Neural crest cell (in vitro differentiated cells): ENCODE results near the gene TNRC18. TPM values are rescaled to one million over a fixed set of nuclear protein-coding genes. Genes with fewer than 3 reads are reported as not detected.

Experiments used
- DNase-seq: peaks from one replicate; pipeline ENCODE4 v3.0.0; 2021; ENCODE audit warnings: low read depth, mixed read lengths, low spot score
- H3K27ac Mint-ChIP-seq: one replicate; pipeline ENCODE4 v1.8.0; 2021; ENCODE audit warnings: mild to moderate bottlenecking, mixed read lengths; ENCODE audit not compliant: unreplicated experiment
- H3K27me3 Mint-ChIP-seq: 2 replicates; pipeline ENCODE4 v1.8.0; 2021; ENCODE audit warnings: low read depth, mild to moderate bottlenecking, mixed read lengths
- H3K36me3 Mint-ChIP-seq: 2 replicates; pipeline ENCODE4 v1.8.0; 2021; ENCODE audit warnings: low read depth, mild to moderate bottlenecking, mixed read lengths
- H3K4me1 Mint-ChIP-seq: 2 replicates; pipeline ENCODE4 v1.8.0; 2021; ENCODE audit warnings: mixed read lengths
- H3K4me3 Mint-ChIP-seq: one replicate; pipeline ENCODE4 v1.8.0; 2021; ENCODE audit warnings: mild to moderate bottlenecking, mixed read lengths
- H3K9me3 Mint-ChIP-seq: 2 replicates; pipeline ENCODE4 v1.8.0; 2021; ENCODE audit warnings: mixed read lengths
- total RNA-seq: library from RNA; stranded (reverse); gene quantifications from 2 replicates; pipeline ENCODE4 v1.2.1, GENCODE V29; 2021
- TF ChIP-seq, protein P1 (sequence below): fragments of 200-600 bp; sonication (generic); conservative IDR thresholded peaks from 2 replicates; pipeline ENCODE4 v1.5.0; 2021; ENCODE audit warnings: antibody characterized with exemption, mild to moderate bottlenecking

The TNRC18 gene
- total RNA-seq, 1 donor from 2014 or later, result 69.8 TPM

DNA sequence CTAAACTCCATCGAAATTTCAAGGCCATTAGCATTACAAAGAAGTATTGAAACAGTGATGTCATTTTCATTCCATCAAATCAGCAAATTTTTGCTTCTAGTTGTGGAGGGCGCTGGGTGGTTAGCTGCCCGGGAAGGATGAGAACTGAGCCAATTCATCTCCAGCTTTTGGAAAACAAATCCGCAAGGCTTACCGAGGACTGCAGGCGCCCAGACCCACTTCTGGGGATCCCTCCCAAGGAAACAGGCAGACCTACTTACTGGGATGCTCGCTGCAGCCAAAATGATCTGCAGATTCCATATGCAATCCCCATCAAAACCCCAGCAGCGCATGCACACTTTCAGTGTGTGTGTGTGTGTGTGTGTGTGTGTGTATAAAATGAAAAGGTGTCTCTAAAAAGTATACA lies 19.2 kb downstream of the TNRC18 start:
- Mint-ChIP-seq H3K36me3 (peaks cover 16% of the 10 kb centered on the region), H3K4me3 (no peak overlapping the region), H3K27me3 (no peaks in the 10 kb centered on the region), H3K9me3 (no peaks in the 10 kb centered on the region), H3K27ac (no peak overlapping the region), H3K4me1 (peaks cover 19% of the 10 kb centered on the region)
- DNase-seq, result no peak
- TF ChIP-seq, protein P1, sequence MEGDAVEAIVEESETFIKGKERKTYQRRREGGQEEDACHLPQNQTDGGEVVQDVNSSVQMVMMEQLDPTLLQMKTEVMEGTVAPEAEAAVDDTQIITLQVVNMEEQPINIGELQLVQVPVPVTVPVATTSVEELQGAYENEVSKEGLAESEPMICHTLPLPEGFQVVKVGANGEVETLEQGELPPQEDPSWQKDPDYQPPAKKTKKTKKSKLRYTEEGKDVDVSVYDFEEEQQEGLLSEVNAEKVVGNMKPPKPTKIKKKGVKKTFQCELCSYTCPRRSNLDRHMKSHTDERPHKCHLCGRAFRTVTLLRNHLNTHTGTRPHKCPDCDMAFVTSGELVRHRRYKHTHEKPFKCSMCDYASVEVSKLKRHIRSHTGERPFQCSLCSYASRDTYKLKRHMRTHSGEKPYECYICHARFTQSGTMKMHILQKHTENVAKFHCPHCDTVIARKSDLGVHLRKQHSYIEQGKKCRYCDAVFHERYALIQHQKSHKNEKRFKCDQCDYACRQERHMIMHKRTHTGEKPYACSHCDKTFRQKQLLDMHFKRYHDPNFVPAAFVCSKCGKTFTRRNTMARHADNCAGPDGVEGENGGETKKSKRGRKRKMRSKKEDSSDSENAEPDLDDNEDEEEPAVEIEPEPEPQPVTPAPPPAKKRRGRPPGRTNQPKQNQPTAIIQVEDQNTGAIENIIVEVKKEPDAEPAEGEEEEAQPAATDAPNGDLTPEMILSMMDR, result no peak

DNA sequence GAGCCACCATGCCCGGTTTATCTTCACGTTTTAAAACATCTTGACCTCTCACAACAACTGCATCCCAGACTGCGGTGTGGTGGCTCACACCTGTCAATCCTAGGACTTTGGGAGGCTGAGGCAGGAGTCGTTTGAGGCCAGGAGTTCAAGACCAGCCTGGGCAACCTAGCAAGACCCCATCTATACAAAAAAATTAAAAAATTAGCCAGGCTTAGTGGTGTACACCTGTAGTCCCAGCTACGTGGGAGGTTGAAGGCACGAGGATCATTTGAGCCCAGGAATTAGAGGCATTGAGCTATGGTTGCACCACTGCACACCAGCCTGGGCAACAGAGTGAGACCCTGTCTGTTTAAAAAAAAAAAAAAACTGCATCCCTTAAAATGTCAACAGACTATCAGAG lies 20.2 kb downstream of the TNRC18 start:
- Mint-ChIP-seq H3K4me1 (peaks cover 11% of the 10 kb centered on the region), H3K27ac (no peak overlapping the region), H3K27me3 (no peaks in the 10 kb centered on the region), H3K4me3 (no peak overlapping the region), H3K9me3 (no peaks in the 10 kb centered on the region), H3K36me3 (peaks cover 11% of the 10 kb centered on the region)
- no peak for DNase-seq
- TF ChIP-seq, protein P1, result no peak

DNA sequence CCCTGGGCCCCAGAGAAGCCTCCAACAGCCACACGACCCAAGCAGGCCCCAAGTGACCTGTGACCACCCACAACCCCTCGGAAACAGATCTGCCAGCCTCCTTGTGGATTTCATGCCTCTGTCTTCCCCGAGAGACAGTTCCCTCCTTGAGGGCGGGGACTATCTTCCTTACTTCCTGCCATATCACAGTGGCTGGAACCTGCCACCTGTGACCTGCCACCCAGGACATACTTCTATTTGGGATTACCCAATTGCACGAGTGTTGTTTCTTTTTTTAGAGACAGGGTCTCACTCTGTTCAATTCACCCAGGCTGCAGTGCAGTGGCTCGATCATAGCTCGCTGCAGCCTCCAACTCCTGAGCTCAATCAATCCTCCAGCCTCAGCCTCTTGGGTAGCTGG lies 25.9 kb downstream of the TNRC18 start:
- H3K4me3 Mint-ChIP-seq, result no peak overlapping the region

DNA sequence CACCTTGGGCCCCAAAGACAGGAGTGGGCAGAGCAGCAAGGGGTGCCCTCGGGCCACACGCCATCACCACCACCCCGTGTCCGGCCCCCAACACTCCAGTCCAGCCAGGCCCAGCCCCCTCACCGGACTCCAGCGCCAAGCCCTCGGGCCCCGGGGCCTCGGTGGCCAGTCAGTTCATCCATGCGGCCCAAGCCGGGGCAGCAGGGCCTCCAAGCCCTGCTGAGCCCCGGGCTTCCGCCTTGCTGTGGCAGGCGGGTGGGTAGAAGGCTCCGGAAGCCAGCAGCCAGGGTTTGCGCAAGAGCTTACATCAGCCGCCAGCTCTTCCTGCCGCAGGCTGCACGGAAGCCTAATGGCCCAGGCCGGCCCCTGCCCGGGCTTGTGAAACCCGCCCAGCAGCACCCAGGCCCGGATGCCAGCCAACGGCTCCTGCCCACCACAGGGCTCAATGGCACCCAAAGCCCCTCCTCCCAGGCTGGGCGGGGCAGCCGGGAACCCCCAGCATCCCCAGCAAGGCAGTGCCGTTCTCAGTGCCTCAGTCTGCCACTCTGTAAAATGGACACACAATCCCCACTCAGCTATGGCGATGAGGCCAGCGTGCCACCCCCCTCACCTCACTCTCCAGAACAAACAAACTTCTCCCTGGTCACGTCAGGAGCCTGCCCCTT lies 26.5 kb downstream of the TNRC18 start:
- Mint-ChIP-seq H3K9me3 (no peaks in the 10 kb centered on the region), H3K36me3 (peaks cover 7% of the 10 kb centered on the region), H3K4me3 (no peak overlapping the region), H3K27ac (no peak overlapping the region), H3K27me3 (no peaks in the 10 kb centered on the region), H3K4me1 (peaks cover 5% of the 10 kb centered on the region)
- TF ChIP-seq, protein P1, result no peak
- no peak for DNase-seq

More for the DNA sequence above, 25.9 kb downstream of the TNRC18 start:
- no peaks in the 10 kb centered on the region for H3K27me3 Mint-ChIP-seq
- DNase-seq, result no peak
- no peak overlapping the region for H3K27ac Mint-ChIP-seq
- peaks cover 5% of the 10 kb centered on the region for H3K4me1 Mint-ChIP-seq
- TF ChIP-seq, protein P1, result no peak
- H3K9me3 Mint-ChIP-seq, result no peaks in the 10 kb centered on the region
- peaks cover 7% of the 10 kb centered on the region for H3K36me3 Mint-ChIP-seq

DNA sequence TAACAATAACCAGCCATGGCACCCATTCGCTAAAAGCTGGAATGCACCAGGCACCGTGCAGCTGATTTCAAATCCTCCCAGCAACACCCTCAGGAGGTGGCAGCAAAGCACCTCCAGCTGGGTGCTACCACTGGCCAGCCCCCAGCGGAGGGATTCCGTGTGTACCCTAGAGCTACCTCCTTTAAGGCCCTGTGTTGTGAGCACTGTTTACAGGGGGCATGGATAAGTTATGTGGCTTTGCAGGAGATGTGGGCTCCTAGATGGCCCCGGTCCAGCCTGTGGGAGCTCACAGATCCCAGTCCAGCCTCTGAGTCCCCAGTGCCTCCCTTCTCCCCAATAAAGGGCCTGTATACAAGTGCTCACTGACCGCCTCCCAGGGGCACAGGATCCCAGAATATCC lies 27.1 kb downstream of the TNRC18 start:
- no peak overlapping the region for H3K27ac Mint-ChIP-seq
- TF ChIP-seq, protein P1, result no peak
- peaks cover 6% of the 10 kb centered on the region for H3K36me3 Mint-ChIP-seq
- DNase-seq, result no peak
- no peak overlapping the region for H3K4me3 Mint-ChIP-seq
- H3K9me3 Mint-ChIP-seq, result no peaks in the 10 kb centered on the region
- H3K4me1 Mint-ChIP-seq, result peaks cover 5% of the 10 kb centered on the region
- no peaks in the 10 kb centered on the region for H3K27me3 Mint-ChIP-seq
